ENCODE data around the gene MTARC2.

Gene MTARC2

DNA sequence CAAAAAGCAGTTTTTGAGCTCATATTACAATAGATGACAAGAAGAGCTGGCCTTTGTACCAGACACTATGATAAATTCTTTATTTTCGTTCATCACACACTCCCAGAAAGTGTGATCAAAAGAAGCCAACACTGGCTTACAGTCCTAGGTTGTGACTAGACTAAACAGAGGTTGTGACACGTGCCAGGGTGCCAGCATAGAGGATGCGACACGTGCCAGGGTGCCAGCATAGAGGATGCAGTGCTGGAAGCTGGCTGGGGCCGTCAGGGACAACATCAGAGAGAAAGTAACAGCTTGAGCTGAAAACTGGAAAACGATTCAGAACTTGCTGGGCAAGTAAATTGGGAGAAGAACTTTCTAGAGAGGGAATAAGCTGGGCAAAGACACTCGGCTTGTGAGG is 40.8 kb downstream of the MTARC2 start:
- DNase-seq, result no peak
- Histone ChIP-seq H3K27ac (no peak overlapping the region), H3K9me3 (ENCODE audit: severe bottlenecking) (no peaks in the 10 kb centered on the region), H3K27me3 (ENCODE audit: insufficient read depth, low read depth, severe bottlenecking) (no peaks in the 10 kb centered on the region), H3K36me3 (peaks cover 34% of the 10 kb centered on the region), H3K4me3 (ENCODE audit: low read depth, low read length) (no peak overlapping the region)
- TF ChIP-seq, protein P1, sequence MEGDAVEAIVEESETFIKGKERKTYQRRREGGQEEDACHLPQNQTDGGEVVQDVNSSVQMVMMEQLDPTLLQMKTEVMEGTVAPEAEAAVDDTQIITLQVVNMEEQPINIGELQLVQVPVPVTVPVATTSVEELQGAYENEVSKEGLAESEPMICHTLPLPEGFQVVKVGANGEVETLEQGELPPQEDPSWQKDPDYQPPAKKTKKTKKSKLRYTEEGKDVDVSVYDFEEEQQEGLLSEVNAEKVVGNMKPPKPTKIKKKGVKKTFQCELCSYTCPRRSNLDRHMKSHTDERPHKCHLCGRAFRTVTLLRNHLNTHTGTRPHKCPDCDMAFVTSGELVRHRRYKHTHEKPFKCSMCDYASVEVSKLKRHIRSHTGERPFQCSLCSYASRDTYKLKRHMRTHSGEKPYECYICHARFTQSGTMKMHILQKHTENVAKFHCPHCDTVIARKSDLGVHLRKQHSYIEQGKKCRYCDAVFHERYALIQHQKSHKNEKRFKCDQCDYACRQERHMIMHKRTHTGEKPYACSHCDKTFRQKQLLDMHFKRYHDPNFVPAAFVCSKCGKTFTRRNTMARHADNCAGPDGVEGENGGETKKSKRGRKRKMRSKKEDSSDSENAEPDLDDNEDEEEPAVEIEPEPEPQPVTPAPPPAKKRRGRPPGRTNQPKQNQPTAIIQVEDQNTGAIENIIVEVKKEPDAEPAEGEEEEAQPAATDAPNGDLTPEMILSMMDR (IDR thresholded peaks at IDR 0.05; ENCODE audit: low read depth, low read length), result no peak

DNA sequence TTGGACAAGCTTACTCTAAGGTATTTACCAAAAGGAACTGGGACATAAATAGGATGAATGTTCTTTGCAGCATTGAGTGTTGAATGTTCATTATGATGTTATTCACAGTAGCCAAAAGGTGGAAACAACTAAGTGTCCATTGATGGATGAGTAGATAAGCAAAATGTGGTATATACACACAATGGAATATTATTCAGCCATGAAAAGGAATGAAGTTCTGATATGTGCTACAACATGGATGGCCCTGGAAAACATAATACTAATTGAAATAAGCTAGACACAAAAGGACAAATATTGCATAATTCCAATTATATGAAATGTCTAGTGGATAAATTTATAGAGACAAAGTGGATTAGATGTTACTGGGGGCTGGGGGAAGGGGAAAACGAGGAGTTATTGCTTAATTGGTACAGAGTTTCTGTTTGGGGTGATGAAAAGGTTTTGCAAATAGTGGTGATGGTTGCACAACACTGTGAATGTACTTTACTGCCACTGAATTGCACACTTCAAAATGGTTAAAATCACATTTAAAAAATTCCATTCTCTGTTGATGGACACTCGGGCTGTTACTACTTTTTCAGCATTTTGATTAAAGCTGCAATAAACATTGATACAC is 41.5 kb downstream of the MTARC2 start:
- Histone ChIP-seq H3K4me3 (ENCODE audit: low read depth, low read length) (no peak overlapping the region), H3K9me3 (ENCODE audit: severe bottlenecking) (no peaks in the 10 kb centered on the region), H3K27ac (no peak overlapping the region), H3K36me3 (peaks cover 34% of the 10 kb centered on the region), H3K27me3 (ENCODE audit: insufficient read depth, low read depth, severe bottlenecking) (no peaks in the 10 kb centered on the region)
- no peak for DNase-seq
- TF ChIP-seq, protein P1 (IDR thresholded peaks at IDR 0.05; ENCODE audit: low read depth, low read length), result no peak

DNA sequence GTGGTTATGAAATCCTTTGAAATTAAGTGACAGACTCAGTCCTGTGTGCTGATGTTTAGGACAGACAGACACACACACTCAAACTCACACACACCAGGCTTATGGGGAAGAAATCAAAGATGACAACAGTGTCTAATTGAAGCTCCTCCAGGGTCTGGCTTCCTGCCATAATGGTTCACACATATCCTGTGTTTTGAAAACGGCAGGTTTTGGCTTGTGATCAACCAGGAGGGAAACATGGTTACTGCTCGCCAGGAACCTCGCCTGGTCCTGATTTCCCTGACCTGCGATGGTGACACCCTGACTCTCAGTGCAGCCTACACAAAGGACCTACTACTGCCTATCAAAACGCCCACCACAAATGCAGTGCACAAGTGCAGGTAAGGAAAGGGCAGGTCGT is 43.2 kb downstream of the MTARC2 start:
- DNase-seq, result no peak

DNA sequence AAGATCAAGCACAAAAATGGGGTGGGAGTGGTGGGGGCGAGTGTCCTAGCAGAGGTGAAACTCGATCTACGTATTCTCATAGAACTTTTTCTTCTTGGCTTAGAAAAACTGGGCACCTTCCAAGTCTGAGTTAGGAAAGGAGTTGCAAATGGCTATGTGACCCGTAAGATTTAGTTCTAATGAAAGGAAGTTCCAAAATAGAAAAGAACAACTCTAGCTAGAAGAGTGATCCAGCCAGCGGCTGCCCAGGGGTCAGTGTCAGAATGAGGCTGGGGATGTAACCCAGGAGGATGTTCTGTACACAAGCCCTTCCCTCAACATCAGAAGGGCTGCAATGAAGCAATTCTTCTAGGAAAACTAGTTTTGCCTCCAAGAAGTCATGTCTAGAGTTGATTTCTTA is 43.8 kb downstream of the MTARC2 start:
- Histone ChIP-seq H3K27me3 (ENCODE audit: insufficient read depth, low read depth, severe bottlenecking) (no peaks in the 10 kb centered on the region), H3K9me3 (ENCODE audit: severe bottlenecking) (no peaks in the 10 kb centered on the region), H3K4me3 (ENCODE audit: low read depth, low read length) (no peak overlapping the region), H3K36me3 (peaks cover 44% of the 10 kb centered on the region), H3K27ac (no peak overlapping the region)
- TF ChIP-seq, protein P1 (IDR thresholded peaks at IDR 0.05; ENCODE audit: low read depth, low read length), result no peak
- DNase-seq, result no peak

More for the DNA sequence above, 43.2 kb downstream of the MTARC2 start:
- no peaks in the 10 kb centered on the region for H3K9me3 ChIP-seq (ENCODE audit: severe bottlenecking)
- H3K4me3 ChIP-seq (ENCODE audit: low read depth, low read length), result no peak overlapping the region
- H3K36me3 ChIP-seq, result peaks cover 39% of the 10 kb centered on the region
- no peaks in the 10 kb centered on the region for H3K27me3 ChIP-seq (ENCODE audit: insufficient read depth, low read depth, severe bottlenecking)
- TF ChIP-seq, protein P1 (IDR thresholded peaks at IDR 0.05; ENCODE audit: low read depth, low read length), result no peak
- no peak overlapping the region for H3K27ac ChIP-seq

- Histone ChIP-seq H3K27ac (no peak overlapping the region), H3K27me3 (ENCODE audit: insufficient read depth, low read depth, severe bottlenecking) (no peaks in the 10 kb centered on the region), H3K36me3 (peaks cover 66% of the 10 kb centered on the region), H3K9me3 (ENCODE audit: severe bottlenecking) (no peaks in the 10 kb centered on the region), H3K4me3 (ENCODE audit: low read depth, low read length) (no peak overlapping the region)
- DNase-seq, result no peak
- TF ChIP-seq, protein P1 (IDR thresholded peaks at IDR 0.05; ENCODE audit: low read depth, low read length), result no peak
Observed at GRCh38 chr1:220796530-220796929, 48.4 kb downstream of the MTARC2 start.

GRCh38 chr1:220797044-220797443 is 48.9 kb downstream of the MTARC2 start:
- no peak overlapping the region for H3K27ac ChIP-seq
- no peak for DNase-seq
- no peak overlapping the region for H3K4me3 ChIP-seq (ENCODE audit: low read depth, low read length)
- TF ChIP-seq, protein P1 (IDR thresholded peaks at IDR 0.05; ENCODE audit: low read depth, low read length), result no peak
- peaks cover 66% of the 10 kb centered on the region for H3K36me3 ChIP-seq
- H3K27me3 ChIP-seq (ENCODE audit: insufficient read depth, low read depth, severe bottlenecking), result no peaks in the 10 kb centered on the region
- H3K9me3 ChIP-seq (ENCODE audit: severe bottlenecking), result no peaks in the 10 kb centered on the region

All from WERI-Rb-1 (cell line).